ENCODE data around the gene ZNF177.

DNA sequence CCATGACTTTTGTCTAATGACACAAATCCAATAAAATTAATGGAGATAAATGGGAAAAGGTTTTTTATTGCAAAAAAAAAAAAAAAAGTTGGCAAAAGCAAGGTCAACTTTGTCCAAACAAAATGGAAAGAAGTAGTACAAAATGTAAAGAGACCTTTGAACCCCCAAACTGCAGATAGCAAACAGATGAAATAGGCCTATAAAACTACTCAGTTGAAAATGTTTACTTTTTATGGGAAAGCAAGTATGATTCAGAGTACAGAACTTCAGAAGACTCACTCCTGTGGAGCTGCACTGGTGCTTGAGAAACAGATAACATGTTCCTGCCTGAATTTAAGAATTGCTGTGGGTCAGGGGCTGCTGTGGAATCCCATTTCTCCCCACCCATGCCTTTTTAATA lies 9.8 kb upstream of the ZNF177 start:
- TF ChIP-seq POLR2AphosphoS5 (IDR thresholded peaks at IDR 0.05) (no peak), POLR2A (IDR thresholded peaks at IDR 0.05) (no peak), EP300 (IDR thresholded peaks at IDR 0.05) (no peak)
- TF ChIP-seq, protein P1, sequence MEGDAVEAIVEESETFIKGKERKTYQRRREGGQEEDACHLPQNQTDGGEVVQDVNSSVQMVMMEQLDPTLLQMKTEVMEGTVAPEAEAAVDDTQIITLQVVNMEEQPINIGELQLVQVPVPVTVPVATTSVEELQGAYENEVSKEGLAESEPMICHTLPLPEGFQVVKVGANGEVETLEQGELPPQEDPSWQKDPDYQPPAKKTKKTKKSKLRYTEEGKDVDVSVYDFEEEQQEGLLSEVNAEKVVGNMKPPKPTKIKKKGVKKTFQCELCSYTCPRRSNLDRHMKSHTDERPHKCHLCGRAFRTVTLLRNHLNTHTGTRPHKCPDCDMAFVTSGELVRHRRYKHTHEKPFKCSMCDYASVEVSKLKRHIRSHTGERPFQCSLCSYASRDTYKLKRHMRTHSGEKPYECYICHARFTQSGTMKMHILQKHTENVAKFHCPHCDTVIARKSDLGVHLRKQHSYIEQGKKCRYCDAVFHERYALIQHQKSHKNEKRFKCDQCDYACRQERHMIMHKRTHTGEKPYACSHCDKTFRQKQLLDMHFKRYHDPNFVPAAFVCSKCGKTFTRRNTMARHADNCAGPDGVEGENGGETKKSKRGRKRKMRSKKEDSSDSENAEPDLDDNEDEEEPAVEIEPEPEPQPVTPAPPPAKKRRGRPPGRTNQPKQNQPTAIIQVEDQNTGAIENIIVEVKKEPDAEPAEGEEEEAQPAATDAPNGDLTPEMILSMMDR (IDR thresholded peaks at IDR 0.05): no peak

All from stomach (tissue), 4 donors.